K562 (cell line): ENCODE measurements around the gene DROSHA. TPM values are rescaled to one million over a fixed set of nuclear protein-coding genes. Genes with fewer than 3 reads are reported as not detected.

ENCODE experiments used
- ATAC-seq: fragments of 200-7000 bp; cut with Tn5 transposase; 3 replicates; pipeline ENCODE4 v1.9.1; 2020; ENCODE audit warnings: moderate library complexity
- BruUV-seq: library from RNA; stranded (reverse); fragments of 400-500 nt; replicated peaks from 2 replicates; lab custom pipeline; 2021; lab: Mats Ljungman, UMichigan
- CTCF ChIA-PET: fragments of 300-600 bp; formaldehyde crosslinking; extraction: SDS; loops from one replicate; lab custom pipeline; 2021; ENCODE audit warnings: low intra/inter-chr PET ratio; lab: Yijun Ruan, JAX
- POLR2A ChIA-PET: fragments of 300-600, 350-650 bp; sonication (Branson Sonifier 250); formaldehyde crosslinking; extraction: SDS; loops from one replicate; lab custom pipeline; 2021; ENCODE audit warnings: antibody characterized with exemption, inconsistent platforms; lab: Yijun Ruan, JAX
- DNase-seq, 4 experiments: peaks; one replicate each; pipeline versions ENCODE4 v3.0.0 to v3.0.0-alpha.2; 2011 to 2018; ENCODE audit warnings: low spot score in 3 of 4, mixed read lengths in 3 of 4; ENCODE audit errors: extremely low read depth in 1 of 4
- FAIRE-seq: peaks from 2 replicates; lab custom pipeline; 2011; peaks lifted over from hg19 to GRCh38; lab: Jason Lieb, UNC
- H2AFZ ChIP-seq: 2 replicates; pipeline ENCODE4 v1.6.0; 2011; ENCODE audit warnings: low read depth, low read length, control low read depth, inconsistent platforms
- H3K27ac ChIP-seq: fragments of 200-600 bp; 3 replicates; pipeline ENCODE4 v1.8.0; 2011; ENCODE audit warnings: low read depth, mild to moderate bottlenecking, control low read depth, inconsistent platforms, low read length, moderate library complexity, mixed read lengths; ENCODE audit errors: extremely low read depth
- H3K27me3 ChIP-seq, 2 experiments: fragments of 300-600 bp in 1 of 2; 2 replicates in 1 of 2; 3 replicates in 1 of 2; pipeline versions ENCODE4 v1.6.0 to v1.8.0; 2011; ENCODE audit warnings: inconsistent platforms in 2 of 2, low read length in 2 of 2, mild to moderate bottlenecking in 1 of 2, mixed read lengths in 1 of 2, moderate library complexity in 1 of 2; ENCODE audit not compliant: control insufficient read depth in 2 of 2, insufficient read depth in 2 of 2
- H3K36me3 ChIP-seq: fragments of 300-600 bp; 3 replicates; pipeline ENCODE4 v1.8.0; 2011; ENCODE audit warnings: mild to moderate bottlenecking, low read length, inconsistent platforms; ENCODE audit not compliant: control insufficient read depth, insufficient read depth
- H3K4me1 ChIP-seq, 2 experiments: fragments of 200-600 bp in 1 of 2; replicated peaks in 1 of 2; 2 replicates in 1 of 2; 3 replicates in 1 of 2; pipeline versions ENCODE4 v1.5.1 to v1.8.0; 2011; ENCODE audit warnings: inconsistent platforms in 2 of 2, low read length in 2 of 2, mild to moderate bottlenecking in 1 of 2, mixed read lengths in 1 of 2, moderate library complexity in 1 of 2; ENCODE audit not compliant: control insufficient read depth in 2 of 2, insufficient read depth in 2 of 2
- H3K4me2 ChIP-seq: 2 replicates; pipeline ENCODE4 v1.6.1; 2011; ENCODE audit warnings: low read length, control low read depth, inconsistent platforms, mixed read lengths; ENCODE audit not compliant: insufficient read depth
- H3K4me3 ChIP-seq: fragments of 200-600 bp; sonication (generic), shearing (Covaris generic); 2 replicates; pipeline ENCODE4 v1.5.1; 2016; ENCODE audit warnings: control low read depth, inconsistent platforms
- H3K79me2 ChIP-seq: fragments of 200-600 bp; 3 replicates; pipeline ENCODE4 v1.8.0; 2011; ENCODE audit warnings: low read length, inconsistent platforms; ENCODE audit not compliant: control insufficient read depth, insufficient read depth
- H3K9ac ChIP-seq, 2 experiments: 2 replicates each; pipeline versions ENCODE4 v1.6.0 to v1.6.1; 2011; ENCODE audit warnings: low read depth in 2 of 2, low read length in 2 of 2, control low read depth in 1 of 2, inconsistent platforms in 1 of 2, mild to moderate bottlenecking in 1 of 2, mixed read lengths in 1 of 2; ENCODE audit not compliant: insufficient read depth in 1 of 2
- H3K9me1 ChIP-seq: one replicate; pipeline ENCODE4 v1.6.0; 2011; ENCODE audit warnings: inconsistent platforms, mild to moderate bottlenecking, low read length, moderate library complexity; ENCODE audit not compliant: control insufficient read depth, insufficient read depth
- H3K9me3 ChIP-seq: replicated peaks from 2 replicates; pipeline ENCODE4 v1.5.1; 2011; ENCODE audit warnings: low read depth, low read length, inconsistent platforms; ENCODE audit not compliant: control insufficient read depth, insufficient read depth
- H4K20me1 ChIP-seq: replicated peaks from 2 replicates; pipeline ENCODE4 v1.6.1; 2011; ENCODE audit warnings: low read length, inconsistent platforms, mixed read lengths; ENCODE audit not compliant: control insufficient read depth, insufficient read depth
- CHD2 ChIP-seq: IDR thresholded peaks from 2 replicates; pipeline ENCODE4 v1.6.1; 2011; ENCODE audit warnings: low read depth, low read length
- CSDE1 ChIP-seq, 2 experiments: fragments of 450-650 bp; IDR thresholded peaks; 2 replicates each; pipeline ENCODE4 v1.6.1; 2016; ENCODE audit warnings: mild to moderate bottlenecking in 1 of 2
- CXXC5 ChIP-seq: fragments of 250-450 bp; sonication (Bioruptor Pico); IDR thresholded peaks from 2 replicates; pipeline ENCODE4 v1.8.0; 2022; ENCODE audit warnings: inconsistent platforms, mild to moderate bottlenecking, moderate library complexity
- ETV6 ChIP-seq, 3 experiments: fragments of 150-350 bp in 1 of 3; sonication (generic) in 1 of 3; formaldehyde crosslinking in 1 of 3; IDR thresholded peaks; 2 replicates each; pipeline versions ENCODE4 v1.6.1 to v1.8.0; 2014 to 2022; ENCODE audit warnings: borderline replicate concordance in 2 of 3, low read depth in 2 of 3, antibody characterized with exemption in 1 of 3, low read length in 1 of 3, mild to moderate bottlenecking in 1 of 3, missing genetic modification reagents in 1 of 3
- NRF1 ChIP-seq, 2 experiments: fragments of 450-650 bp; IDR thresholded peaks in 1 of 2; conservative IDR thresholded peaks in 1 of 2; 2 replicates each; pipeline ENCODE4 v1.6.1; 2014; ENCODE audit warnings: mild to moderate bottlenecking in 2 of 2
- WGBS: fragments of 100-300 bp; shearing (Covaris generic); methylation state at CpG from one replicate; pipeline ENCODE4 v1.1.6; 2016; ENCODE audit warnings: low coverage, mixed read lengths; ENCODE audit not compliant: insufficient coverage; ENCODE audit errors: missing lambda C conversion rate; 5-methylcytosine and 5-hydroxymethylcytosine counted together
- in situ Hi-C: fragments of 300-500 bp; cut with MboI; formaldehyde crosslinking; loops from 4 replicates; pipeline ENCODE4 v1.15.0; 2018; ENCODE audit warnings: inconsistent platforms, mixed read lengths
- intact Hi-C: fragments of 100-400 bp; cut with micrococcal nuclease; formaldehyde crosslinking; loops from 2 replicates; pipeline ENCODE4 v1.14.2; 2022
- polyA plus RNA-seq, 8 experiments: library from polyadenylated mRNA; depleted of rRNA in 4 of 8; stranded (reverse) in 5 of 8; unstranded in 3 of 8; fragments of >200 nt; fragmentation: Nextera tagmentation in 2 of 8; fragmentation: Illumina TruSeq in 1 of 8; extraction: Ambion mirVana in 2 of 8; extraction: Trizol in 1 of 8; gene quantifications; 2 replicates each; pipeline versions ENCODE4 v1.2.1 to v1.2.3, GENCODE V29; 2011 to 2014; ENCODE audit warnings: inconsistent platforms in 1 of 8, missing spikeins in 1 of 8
- total RNA-seq, 7 experiments: library from RNA; depleted of rRNA in 6 of 7; stranded (reverse); fragments of >200 nt in 6 of 7; fragmentation: Illumina TruSeq in 2 of 7; extraction: Trizol in 2 of 7; gene quantifications; 2 replicates each; pipeline versions ENCODE4 v1.2.1 to v1.2.3, GENCODE V29; 2011 to 2021; ENCODE audit warnings: low replicate concordance in 1 of 7
- TF ChIP-seq, protein P1 (sequence below): fragments of 450-650 bp; formaldehyde crosslinking; IDR thresholded peaks from 2 replicates; pipeline ENCODE4 v1.4.0; 2020; ENCODE audit warnings: mild to moderate bottlenecking, mixed read lengths
- TF ChIP-seq, protein P2 (sequence below): fragments of 450-650 bp; formaldehyde crosslinking; conservative IDR thresholded peaks from 2 replicates; pipeline ENCODE4 v1.4.0; 2022; ENCODE audit warnings: mild to moderate bottlenecking, missing genetic modification characterization
- TF ChIP-seq, protein P3 (sequence below), 2 experiments: IDR thresholded peaks in 1 of 2; conservative IDR thresholded peaks in 1 of 2; 2 replicates each; pipeline ENCODE4 v1.6.1; 2016; ENCODE audit warnings: low read depth in 2 of 2, mild to moderate bottlenecking in 1 of 2, missing compliant biosample characterization in 1 of 2, missing genetic modification characterization in 1 of 2, moderate library complexity in 1 of 2

Gene DROSHA
- total and polyA plus RNA-seq, 9 of the 15 experiments (the other 6 are each of a cell fraction or from before 2014, with no cell fraction given): 52.5 to 109 (median 68.9) TPM

DNA sequence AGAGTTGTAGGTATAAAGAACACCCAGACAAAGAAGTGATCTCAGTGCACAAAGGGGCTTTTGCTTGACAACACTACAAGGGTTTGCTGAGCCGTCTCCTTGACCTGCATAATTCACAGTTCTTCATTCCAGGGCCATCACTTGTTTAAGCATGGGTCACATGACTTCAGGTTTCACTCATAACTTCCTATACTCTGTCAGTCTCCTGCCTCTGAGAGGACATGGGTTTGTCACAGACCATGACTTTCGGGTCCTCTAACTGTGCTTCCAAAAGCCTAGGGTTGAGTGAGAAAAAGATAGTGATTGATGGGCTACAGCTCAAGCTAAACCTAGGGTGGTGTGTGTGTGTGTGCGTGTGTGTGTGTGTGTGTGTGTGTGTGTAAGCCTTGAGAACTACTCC is 172.1 kb downstream of the DROSHA start:
- no peaks in the 10 kb centered on the region; a peak in 1 of 5 replicates for H3K27me3 ChIP-seq
- TF ChIP-seq ETV6 (IDR thresholded peaks at IDR 0.05; ENCODE audit: borderline replicate concordance in 1 of 2, low read depth in 2 of 2, low read length in 1 of 2) (no peak), ETV6 (CRISPR knock-in tag; IDR thresholded peaks at IDR 0.05; ENCODE audit: borderline replicate concordance) (no peak), CSDE1 (IDR thresholded peaks at IDR 0.05) (no peak)
- TF ChIP-seq, protein P1, sequence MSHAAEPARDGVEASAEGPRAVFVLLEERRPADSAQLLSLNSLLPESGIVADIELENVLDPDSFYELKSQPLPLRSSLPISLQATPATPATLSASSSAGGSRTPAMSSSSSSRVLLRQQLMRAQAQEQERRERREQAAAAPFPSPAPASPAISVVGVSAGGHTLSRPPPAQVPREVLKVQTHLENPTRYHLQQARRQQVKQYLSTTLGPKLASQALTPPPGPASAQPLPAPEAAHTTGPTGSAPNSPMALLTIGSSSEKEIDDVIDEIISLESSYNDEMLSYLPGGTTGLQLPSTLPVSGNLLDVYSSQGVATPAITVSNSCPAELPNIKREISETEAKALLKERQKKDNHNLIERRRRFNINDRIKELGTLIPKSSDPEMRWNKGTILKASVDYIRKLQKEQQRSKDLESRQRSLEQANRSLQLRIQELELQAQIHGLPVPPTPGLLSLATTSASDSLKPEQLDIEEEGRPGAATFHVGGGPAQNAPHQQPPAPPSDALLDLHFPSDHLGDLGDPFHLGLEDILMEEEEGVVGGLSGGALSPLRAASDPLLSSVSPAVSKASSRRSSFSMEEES (CRISPR knock-in tag): peak; percentile 79
- no peaks in the 10 kb centered on the region for H3K9me3 ChIP-seq
- H3K36me3 ChIP-seq: no peaks in the 10 kb centered on the region
- H3K9me1 ChIP-seq: no peaks in the 10 kb centered on the region
- H3K79me2 ChIP-seq: no peaks in the 10 kb centered on the region
- no peak for DNase-seq
- intact Hi-C loops: no loop called here
- BruUV-seq: no TSS peak
- POLR2A ChIA-PET: interaction anchor here (0.9 kb wide), 1 partner anchor 14 kb away, joined by 4 read pairs; no protein-coding TSS in a partner anchor
- ATAC-seq: no peak
- WGBS: 0% methylated on average over 3 of the region's 3 CpGs
- no peak for FAIRE-seq
- H3K4me2 ChIP-seq: no peak overlapping the region
- no peak overlapping the region for H2AFZ ChIP-seq
- H3K4me3 ChIP-seq: no peak overlapping the region
- H3K4me1 ChIP-seq: no peaks in the 10 kb centered on the region
- CTCF ChIA-PET: no interaction called here
- no peak overlapping the region for H3K27ac ChIP-seq
- in situ Hi-C loops: no loop called here
- H4K20me1 ChIP-seq: no peaks in the 10 kb centered on the region
- no peak overlapping the region for H3K9ac ChIP-seq

DNA sequence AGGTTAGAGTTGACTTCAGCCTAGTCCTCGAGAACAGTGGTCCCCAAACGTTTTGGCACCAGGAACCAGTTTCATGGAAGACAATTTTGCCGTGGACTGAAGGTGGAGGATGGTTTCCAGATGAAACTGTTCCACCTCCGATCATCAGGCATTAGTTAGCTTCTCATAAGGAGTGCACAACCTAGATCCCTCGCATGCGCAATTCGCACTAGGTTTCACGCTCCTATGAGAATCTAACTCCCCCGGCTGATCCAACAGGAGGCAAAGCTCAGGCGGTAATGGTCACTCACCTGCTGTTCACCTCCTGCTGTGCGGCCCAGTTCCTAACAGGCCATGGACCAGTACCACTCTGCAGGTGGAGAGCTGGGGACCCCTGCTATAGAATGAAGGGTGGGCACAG is 174.9 kb downstream of the DROSHA start:
- Histone ChIP-seq H3K4me1 (no peaks in the 10 kb centered on the region), H3K4me3 (no peak overlapping the region), H3K4me2 (no peak overlapping the region), H3K9me1 (no peaks in the 10 kb centered on the region), H4K20me1 (no peaks in the 10 kb centered on the region), H3K9me3 (no peaks in the 10 kb centered on the region), H3K9ac (no peak overlapping the region), H3K27me3 (no peaks in the 10 kb centered on the region; a peak in 1 of 5 replicates), H3K36me3 (no peaks in the 10 kb centered on the region), H3K79me2 (no peaks in the 10 kb centered on the region), H3K27ac (no peak overlapping the region), H2AFZ (no peak overlapping the region)
- in situ Hi-C loops: no loop called here
- intact Hi-C loops: no loop called here
- TF ChIP-seq, protein P2, sequence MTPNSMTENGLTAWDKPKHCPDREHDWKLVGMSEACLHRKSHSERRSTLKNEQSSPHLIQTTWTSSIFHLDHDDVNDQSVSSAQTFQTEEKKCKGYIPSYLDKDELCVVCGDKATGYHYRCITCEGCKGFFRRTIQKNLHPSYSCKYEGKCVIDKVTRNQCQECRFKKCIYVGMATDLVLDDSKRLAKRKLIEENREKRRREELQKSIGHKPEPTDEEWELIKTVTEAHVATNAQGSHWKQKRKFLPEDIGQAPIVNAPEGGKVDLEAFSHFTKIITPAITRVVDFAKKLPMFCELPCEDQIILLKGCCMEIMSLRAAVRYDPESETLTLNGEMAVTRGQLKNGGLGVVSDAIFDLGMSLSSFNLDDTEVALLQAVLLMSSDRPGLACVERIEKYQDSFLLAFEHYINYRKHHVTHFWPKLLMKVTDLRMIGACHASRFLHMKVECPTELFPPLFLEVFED (CRISPR knock-in tag): no peak
- peak in 1 of 2 experiments; percentile 61; a peak in 3 of 4 replicates for TF ChIP-seq NRF1 (conservative IDR thresholded peaks at IDR 0.05 in 1 of 2, IDR thresholded peaks at IDR 0.05 in 1 of 2)
- TF ChIP-seq CXXC5 (CRISPR knock-in tag): no peak
- TF ChIP-seq CHD2: no peak
- TF ChIP-seq, protein P3, sequence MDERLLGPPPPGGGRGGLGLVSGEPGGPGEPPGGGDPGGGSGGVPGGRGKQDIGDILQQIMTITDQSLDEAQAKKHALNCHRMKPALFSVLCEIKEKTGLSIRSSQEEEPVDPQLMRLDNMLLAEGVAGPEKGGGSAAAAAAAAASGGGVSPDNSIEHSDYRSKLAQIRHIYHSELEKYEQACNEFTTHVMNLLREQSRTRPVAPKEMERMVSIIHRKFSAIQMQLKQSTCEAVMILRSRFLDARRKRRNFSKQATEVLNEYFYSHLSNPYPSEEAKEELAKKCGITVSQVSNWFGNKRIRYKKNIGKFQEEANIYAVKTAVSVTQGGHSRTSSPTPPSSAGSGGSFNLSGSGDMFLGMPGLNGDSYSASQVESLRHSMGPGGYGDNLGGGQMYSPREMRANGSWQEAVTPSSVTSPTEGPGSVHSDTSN (CRISPR knock-in tag; IDR thresholded peaks at IDR 0.05; ENCODE audit: low read depth): no peak
- TF ChIP-seq, protein P3 (tag; conservative IDR thresholded peaks at IDR 0.05; ENCODE audit: low read depth): no peak
- ATAC-seq: no peak
- no TSS peak for BruUV-seq
- POLR2A ChIA-PET: no interaction called here
- WGBS: 1% methylated on average over 11 of the region's 11 CpGs
- FAIRE-seq: no peak
- DNase-seq: no peak
- CTCF ChIA-PET: no interaction called here
